K562 (cell line): ENCODE data around the gene LTBP4. TPM values are rescaled to one million over a fixed set of nuclear protein-coding genes. Genes with fewer than 3 reads are reported as not detected.

Source experiments
- CC2D1A ChIP-seq: fragments of 450-650 bp; IDR thresholded peaks from 2 replicates; pipeline ENCODE4 v1.6.1; 2017; ENCODE audit warnings: mild to moderate bottlenecking
- CUX1 ChIP-seq: fragments of 200-800 bp; sonication (Bioruptor generic); IDR thresholded peaks from 2 replicates; pipeline ENCODE4 v1.6.1; 2016; ENCODE audit warnings: missing genetic modification characterization, missing compliant biosample characterization
- DMBX1 ChIP-seq: fragments of 250-450 bp; sonication (Bioruptor Pico); IDR thresholded peaks from 2 replicates; pipeline ENCODE4 v1.8.0; 2022; ENCODE audit warnings: inconsistent platforms, mild to moderate bottlenecking, moderate library complexity, borderline replicate concordance
- FOXJ2 ChIP-seq: fragments of 200-800 bp; sonication (Bioruptor generic); IDR thresholded peaks from 2 replicates; pipeline ENCODE4 v1.6.1; 2016; ENCODE audit warnings: missing genetic modification characterization, missing compliant biosample characterization
- FOXP1 ChIP-seq: sonication (generic); formaldehyde crosslinking; IDR thresholded peaks from 2 replicates; pipeline ENCODE4 v1.8.0; 2022; ENCODE audit warnings: mild to moderate bottlenecking, missing genetic modification reagents
- HDAC3 ChIP-seq: fragments of 450-650 bp; IDR thresholded peaks from 2 replicates; pipeline ENCODE4 v1.6.1; 2018; ENCODE audit warnings: borderline replicate concordance, mild to moderate bottlenecking, moderate library complexity; ENCODE audit not compliant: partially characterized antibody
- MYC ChIP-seq, 2 experiments: fragments of 250-450 bp in 1 of 2; sonication (Bioruptor Pico) in 1 of 2; IDR thresholded peaks; 2 replicates each; pipeline versions ENCODE4 v1.5.1 to v1.6.1; 2012 to 2021; ENCODE audit warnings: low read depth in 2 of 2, borderline replicate concordance in 1 of 2, improper control_type of control experiment in 1 of 2, low read length in 1 of 2, mild to moderate bottlenecking in 1 of 2, moderate library complexity in 1 of 2
- RAD51 ChIP-seq: fragments of 450-650 bp; IDR thresholded peaks from 2 replicates; pipeline ENCODE4 v1.7.1; 2016; ENCODE audit warnings: low read depth, mild to moderate bottlenecking, borderline replicate concordance
- RBM25 ChIP-seq: fragments of 200-400 bp; formaldehyde crosslinking; IDR thresholded peaks from 2 replicates; pipeline ENCODE4 v1.6.1; 2018; ENCODE audit warnings: low read length, low read depth, moderate library complexity; ENCODE audit not compliant: severe bottlenecking
- SETDB1 ChIP-seq: IDR thresholded peaks from one replicate; pipeline ENCODE4 v1.6.1; 2012; ENCODE audit warnings: low read length, control low read depth, inconsistent platforms
- SIRT6 ChIP-seq: IDR thresholded peaks from one replicate; pipeline ENCODE4 v1.6.1; 2012; ENCODE audit warnings: low read depth, mild to moderate bottlenecking, control low read depth, inconsistent platforms, low read length, moderate library complexity
- SLC30A9 ChIP-seq: fragments of 250-450 bp; sonication (Bioruptor Pico); IDR thresholded peaks from 2 replicates; pipeline ENCODE4 v1.8.0; 2022; ENCODE audit warnings: mild to moderate bottlenecking, moderate library complexity
- TAL1 ChIP-seq: fragments of 450-650 bp; IDR thresholded peaks from 2 replicates; pipeline ENCODE4 v1.6.1; 2016; ENCODE audit warnings: mild to moderate bottlenecking
- XRCC3 ChIP-seq: fragments of 450-650 bp; IDR thresholded peaks from 2 replicates; pipeline ENCODE4 v1.6.1; 2017; ENCODE audit warnings: mild to moderate bottlenecking, moderate library complexity
- ZKSCAN1 ChIP-seq: fragments of 150-350 bp; IDR thresholded peaks from 2 replicates; pipeline ENCODE4 v1.6.1; 2016; ENCODE audit warnings: low read depth, low read length
- ZNF143 ChIP-seq: sonication (generic); formaldehyde crosslinking; IDR thresholded peaks from 2 replicates; pipeline ENCODE4 v1.9.0; 2022; ENCODE audit warnings: mild to moderate bottlenecking, missing genetic modification reagents
- ZNF146 ChIP-seq: IDR thresholded peaks from one replicate; pipeline ENCODE4 v1.6.1; 2018; ENCODE audit warnings: missing compliant biosample characterization; ENCODE audit not compliant: unreplicated experiment
- ZNF282 ChIP-seq: sonication (generic); formaldehyde crosslinking; IDR thresholded peaks from 2 replicates; pipeline ENCODE4 v1.8.1; 2023; ENCODE audit warnings: missing genetic modification reagents
- ZNF324 ChIP-seq: fragments of 250-450 bp; sonication (Bioruptor Pico); IDR thresholded peaks from 2 replicates; pipeline ENCODE4 v1.4.0; 2020; ENCODE audit warnings: mild to moderate bottlenecking
- ZNF354B ChIP-seq: fragments of 250-450 bp; sonication (Bioruptor Pico); IDR thresholded peaks from 2 replicates; pipeline ENCODE4 v1.4.0; 2020
- ZNF592 ChIP-seq: fragments of 450-650 bp; IDR thresholded peaks from 2 replicates; pipeline ENCODE4 v1.6.1; 2017; ENCODE audit warnings: antibody characterized with exemption, mild to moderate bottlenecking
- polyA plus RNA-seq, 8 experiments: library from polyadenylated mRNA; depleted of rRNA in 4 of 8; stranded (reverse) in 5 of 8; unstranded in 3 of 8; fragments of >200 nt; fragmentation: Nextera tagmentation in 2 of 8; fragmentation: Illumina TruSeq in 1 of 8; extraction: Ambion mirVana in 2 of 8; extraction: Trizol in 1 of 8; gene quantifications; 2 replicates each; pipeline versions ENCODE4 v1.2.1 to v1.2.3, GENCODE V29; 2011 to 2014; ENCODE audit warnings: inconsistent platforms in 1 of 8, missing spikeins in 1 of 8
- total RNA-seq, 7 experiments: library from RNA; depleted of rRNA in 6 of 7; stranded (reverse); fragments of >200 nt in 6 of 7; fragmentation: Illumina TruSeq in 2 of 7; extraction: Trizol in 2 of 7; gene quantifications; 2 replicates each; pipeline versions ENCODE4 v1.2.1 to v1.2.3, GENCODE V29; 2011 to 2021; ENCODE audit warnings: low replicate concordance in 1 of 7

LTBP4 gene
- total and polyA plus RNA-seq, 9 of the 15 experiments (the other 6 are each of a cell fraction or from before 2014, with no cell fraction given), result 0.35 to 160 (median 31.6) TPM

GRCh38 chr19:40605216-40605971 is 4.2 kb downstream of the LTBP4 start (continued):
- no peak for TF ChIP-seq SIRT6
- no peak for TF ChIP-seq CC2D1A
- no peak for TF ChIP-seq DMBX1
- peak; percentile 44 for TF ChIP-seq FOXP1
- no peak for TF ChIP-seq SETDB1
- no peak for TF ChIP-seq RBM25
- TF ChIP-seq FOXJ2 (tag), result no peak
- TF ChIP-seq XRCC3, result no peak
- TF ChIP-seq ZNF592, result peak; percentile 75
- no peak for TF ChIP-seq RAD51
- no peak for TF ChIP-seq ZNF143 (CRISPR knock-in tag)
- no peak for TF ChIP-seq ZNF282
- TF ChIP-seq TAL1, result no peak
- TF ChIP-seq ZNF354B (CRISPR knock-in tag), result no peak
- no peak for TF ChIP-seq ZKSCAN1
- peak; percentile 50; the same call in 1 of the 2 replicates for TF ChIP-seq MYC (IDR thresholded peaks at IDR 0.05; ENCODE audit: low read depth, low read length)
- no peak for TF ChIP-seq MYC (CRISPR knock-in tag; IDR thresholded peaks at IDR 0.05; ENCODE audit: borderline replicate concordance, low read depth)
- TF ChIP-seq HDAC3, result no peak
- TF ChIP-seq SLC30A9, result no peak
- TF ChIP-seq ZNF324, result no peak
- no peak for TF ChIP-seq CUX1 (CRISPR knock-in tag)
- no peak for TF ChIP-seq ZNF146 (CRISPR knock-in tag)
